ENCODE measurements around the gene NGRN. TPM values are rescaled to one million over a fixed set of nuclear protein-coding genes. Genes with fewer than 3 reads are reported as not detected.
"Not testable (repeated sequence)": the region's sequence is repeated elsewhere in the genome, so short reads cannot be mapped to it uniquely, and the experiment has no call there.

NGRN gene
- total RNA-seq, 2 experiments from 2014 or later, result 29.7 to 29.8 TPM

DNA sequence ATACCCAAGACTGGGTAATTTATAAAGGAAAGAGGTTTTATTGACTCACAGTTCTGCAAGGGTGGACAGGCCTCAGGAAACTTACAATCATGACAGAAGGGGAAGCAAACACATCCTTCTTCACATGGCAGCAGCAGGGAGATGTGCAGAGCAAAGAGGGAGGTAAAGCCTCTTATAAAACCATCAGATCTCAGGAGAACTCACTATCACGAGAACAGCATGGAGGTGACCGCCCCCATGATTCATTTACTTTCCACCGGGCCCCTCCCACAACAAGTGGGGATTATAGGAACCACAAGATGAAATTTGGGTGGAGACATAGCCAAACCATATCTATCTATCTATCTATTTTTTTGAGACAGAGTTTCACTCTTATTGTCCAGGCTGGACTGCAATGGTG, 26.1 kb upstream of the NGRN start:
- ChIA-PET POLR2A (no interaction called here), CTCF (no interaction called here)
- H3K9me3 Mint-ChIP-seq (ENCODE audit: insufficient read depth), result no peaks in the 10 kb centered on the region
- H3K27ac Mint-ChIP-seq, result no peak overlapping the region
- peaks cover 25% of the 10 kb centered on the region for H3K36me3 Mint-ChIP-seq (ENCODE audit: low read depth)
- DNase-seq (no peak), ATAC-seq (no peak)
- H3K27me3 Mint-ChIP-seq (ENCODE audit: low read depth), result no peaks in the 10 kb centered on the region
- peaks cover 18% of the 10 kb centered on the region for H3K4me1 Mint-ChIP-seq (ENCODE audit: low read depth)
- H3K4me3 Mint-ChIP-seq, result no peak overlapping the region

DNA sequence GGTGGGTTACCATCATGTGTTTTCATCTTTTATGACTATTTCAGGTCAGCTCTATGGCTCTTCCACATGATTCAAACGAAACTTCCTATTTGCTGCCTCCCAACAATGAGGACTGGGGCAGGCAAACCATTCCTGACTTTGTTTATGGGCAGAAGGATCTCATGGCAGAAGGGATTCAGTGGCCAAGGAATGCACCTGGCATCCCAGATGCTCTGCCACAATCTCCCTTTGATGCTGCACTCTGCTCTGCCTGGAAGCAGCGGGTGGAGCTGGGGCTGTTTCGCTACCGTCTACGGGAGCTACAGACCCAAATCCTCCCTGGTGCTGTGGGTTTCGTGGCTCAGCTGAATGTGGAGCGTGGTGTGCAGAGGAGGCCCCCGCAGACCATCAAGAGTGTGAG, 24.6 kb upstream of the NGRN start:
- H3K9me3 Mint-ChIP-seq (ENCODE audit: insufficient read depth), result no peaks in the 10 kb centered on the region
- POLR2A ChIA-PET, result no interaction called here
- no peak overlapping the region for H3K27ac Mint-ChIP-seq
- DNase-seq, result no peak
- peaks cover 9% of the 10 kb centered on the region for H3K4me1 Mint-ChIP-seq (ENCODE audit: low read depth)
- no peaks in the 10 kb centered on the region for H3K27me3 Mint-ChIP-seq (ENCODE audit: low read depth)
- H3K4me3 Mint-ChIP-seq, result no peak overlapping the region
- ATAC-seq, result no peak
- CTCF ChIA-PET, result interaction anchor here (0.5 kb wide), 1 partner anchor 1362 kb away, joined by 3 read pairs; no protein-coding TSS in a partner anchor
- H3K36me3 Mint-ChIP-seq (ENCODE audit: low read depth), result peaks cover 22% of the 10 kb centered on the region

DNA sequence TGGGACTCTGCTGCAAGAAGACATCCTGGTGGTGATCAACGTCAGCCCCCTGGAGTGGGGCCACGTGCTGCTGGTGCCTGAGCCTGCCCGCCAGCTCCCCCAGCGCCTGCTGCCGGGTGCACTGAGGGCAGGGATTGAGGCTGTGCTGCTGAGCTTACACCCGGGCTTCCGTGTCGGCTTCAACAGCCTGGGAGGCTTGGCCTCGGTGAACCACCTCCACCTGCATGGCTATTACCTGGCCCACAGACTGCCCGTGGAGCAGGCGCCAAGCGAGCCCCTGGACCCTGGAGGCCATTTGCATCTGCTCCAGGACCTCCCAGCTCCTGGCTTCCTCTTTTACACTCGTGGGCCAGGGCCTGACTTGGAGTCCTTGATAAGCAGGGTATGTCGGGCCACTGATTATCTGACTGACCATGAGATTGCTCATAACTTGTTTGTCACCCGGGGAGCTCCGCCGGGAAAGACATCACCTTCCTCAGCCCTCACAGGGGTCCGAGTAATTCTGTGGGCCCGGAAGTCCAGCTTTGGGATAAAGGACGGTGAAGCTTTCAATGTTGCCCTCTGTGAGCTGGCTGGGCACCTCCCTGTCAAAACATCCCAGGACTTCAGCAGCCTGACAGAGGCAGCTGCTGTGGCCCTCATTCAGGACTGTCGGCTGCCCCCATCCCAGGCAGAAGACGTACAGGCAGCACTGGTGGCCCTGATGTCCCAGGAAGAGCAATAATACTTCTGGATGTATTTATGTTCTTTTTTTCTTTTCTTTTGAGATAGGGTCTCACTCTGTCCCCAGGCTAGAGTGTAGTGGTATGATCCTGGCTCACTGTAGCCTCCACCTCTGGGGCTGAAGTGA, 23.9 kb upstream of the NGRN start:
- H3K9me3 Mint-ChIP-seq (ENCODE audit: insufficient read depth), result no peaks in the 10 kb centered on the region
- ATAC-seq (no peak), DNase-seq (no peak)
- peaks cover 16% of the 10 kb centered on the region for H3K36me3 Mint-ChIP-seq (ENCODE audit: low read depth)
- no peak overlapping the region for H3K4me3 Mint-ChIP-seq
- ChIA-PET POLR2A (interaction anchor here (1.0 kb wide), 1 partner anchor 15 kb away, joined by 3 read pairs; no protein-coding TSS in a partner anchor), CTCF (interaction anchor here (0.5 kb wide), 1 partner anchor 1363 kb away, joined by 3 read pairs; no protein-coding TSS in a partner anchor)
- peaks cover 9% of the 10 kb centered on the region for H3K4me1 Mint-ChIP-seq (ENCODE audit: low read depth)
- no peak overlapping the region for H3K27ac Mint-ChIP-seq
- H3K27me3 Mint-ChIP-seq (ENCODE audit: low read depth), result no peaks in the 10 kb centered on the region

DNA sequence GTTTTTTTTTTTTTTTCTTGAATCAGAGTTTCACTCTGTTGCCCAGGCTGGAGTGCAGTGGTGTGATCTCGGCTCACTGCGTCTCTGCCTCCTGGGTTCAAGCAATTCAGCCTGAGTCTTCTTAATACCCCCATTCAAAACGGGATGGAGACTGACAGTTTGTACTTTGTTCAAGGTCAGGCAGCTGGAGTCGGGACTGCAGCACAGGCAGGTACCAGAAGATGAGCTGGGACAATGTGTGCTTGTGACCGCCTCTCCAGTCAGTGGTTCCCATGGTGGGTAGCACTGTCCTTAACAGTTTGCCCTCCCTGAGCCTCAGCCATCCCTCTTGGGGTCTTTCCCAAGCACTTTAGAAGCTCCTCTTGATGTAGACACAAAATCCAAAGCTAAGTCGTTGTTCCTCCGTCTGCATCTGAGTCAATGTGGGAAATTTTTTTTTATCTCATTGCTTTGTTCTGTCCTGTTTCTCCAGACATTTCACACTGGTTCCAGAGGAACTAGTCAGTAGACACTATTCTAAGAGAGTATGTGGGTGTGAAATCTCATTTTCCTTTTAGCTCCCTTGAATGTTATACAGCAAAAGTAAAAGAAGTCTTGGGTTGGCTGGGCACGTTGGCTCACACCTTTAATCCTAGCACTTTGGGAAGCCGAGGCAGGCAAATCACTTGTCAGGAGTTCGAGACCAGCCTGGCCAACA, 21.4 kb upstream of the NGRN start:
- DNase-seq (no peak), ATAC-seq (no peak)
- Mint-ChIP-seq H3K27ac (no peak overlapping the region), H3K4me1 (ENCODE audit: low read depth) (peaks cover 9% of the 10 kb centered on the region), H3K4me3 (no peak overlapping the region), H3K9me3 (ENCODE audit: insufficient read depth) (no peaks in the 10 kb centered on the region), H3K27me3 (ENCODE audit: low read depth) (no peaks in the 10 kb centered on the region), H3K36me3 (ENCODE audit: low read depth) (peaks cover 7% of the 10 kb centered on the region)
- ChIA-PET CTCF (interaction anchor here (0.8 to 2.2 kb wide), 2 partner anchors 24 to 57 kb away, joined by 3 to 6 read pairs; no protein-coding TSS in a partner anchor), POLR2A (interaction anchor here (1.3 kb wide), 1 partner anchor 11 kb away, joined by 4 read pairs; the partner anchor contains the start of genes CIB1 and GDPGP1)

DNA sequence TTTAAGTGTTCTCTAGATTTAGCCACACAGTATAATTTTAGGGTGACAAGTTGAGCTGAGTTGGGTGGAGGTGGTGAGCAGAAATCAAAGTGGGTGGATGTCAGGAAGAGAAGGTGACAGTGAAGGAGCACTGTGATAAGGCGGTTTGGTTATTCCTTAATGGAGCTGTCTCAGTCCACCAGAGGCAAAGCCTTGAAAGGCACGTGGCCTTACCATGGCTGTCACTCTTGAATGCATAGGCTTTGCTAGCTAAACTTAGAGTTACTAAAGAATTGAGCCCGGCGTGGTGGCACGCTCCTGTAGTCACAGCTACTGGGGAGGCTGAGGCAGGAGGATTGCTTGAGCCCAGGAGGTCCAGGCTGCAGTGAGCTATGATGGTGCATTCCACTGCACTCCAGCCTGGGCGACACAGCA, 16.7 kb upstream of the NGRN start:
- peaks cover 16% of the 10 kb centered on the region for H3K4me1 Mint-ChIP-seq (ENCODE audit: low read depth)
- POLR2A ChIA-PET, result interaction anchor here (0.5 to 3.6 kb wide), 4 partner anchors 15 to 210 kb away, joined by 3 to 11 read pairs (median 6); partner anchors contain the start of genes CIB1, GDPGP1 and NGRN

DNA sequence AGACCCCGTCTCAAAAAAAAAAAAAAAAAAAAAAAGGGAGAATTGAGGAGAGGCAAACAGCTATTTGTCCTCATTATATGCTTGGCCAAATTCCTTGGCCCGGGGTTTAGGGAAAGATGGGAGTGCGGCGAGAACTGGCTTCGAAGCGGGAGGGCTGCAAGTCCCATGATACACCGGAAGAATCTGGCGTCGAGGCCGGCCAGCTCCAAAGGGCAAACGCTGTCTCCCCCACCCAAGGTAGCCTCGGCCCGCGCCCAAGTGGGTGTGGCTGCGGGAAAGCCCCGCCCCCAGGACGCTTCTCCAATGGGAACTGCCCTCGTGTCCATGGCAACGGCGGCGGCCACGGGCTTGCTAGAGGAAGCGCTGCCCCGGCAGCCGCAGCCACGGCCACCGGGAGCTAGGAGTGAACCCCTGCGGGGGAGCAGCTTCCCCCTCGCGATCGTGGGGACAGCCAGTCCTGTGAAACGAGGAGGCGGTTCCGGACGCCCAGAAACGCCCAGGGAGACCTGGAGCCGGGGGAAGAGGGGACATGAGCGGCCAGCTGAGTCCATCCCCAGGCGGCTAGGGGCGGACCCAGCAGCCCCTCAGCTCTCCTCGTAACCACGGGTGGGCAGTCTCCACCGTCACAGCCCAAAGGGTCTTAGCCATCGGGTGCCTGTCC, 16.1 kb upstream of the NGRN start, which contains the start of gene TTLL13:
Gene TTLL13, plus strand, starts transcription at position 354 of the 661 bp plus-strand sequence. CDS start 1,075 bp downstream, outside the sequence.
- POLR2A ChIA-PET, result interaction anchor here (0.5 to 3.6 kb wide), 4 partner anchors 16 to 209 kb away, joined by 3 to 11 read pairs (median 6); partner anchors contain the start of genes CIB1, GDPGP1 and NGRN
- Mint-ChIP-seq H3K27me3 (ENCODE audit: low read depth) (peaks cover 3% of the 10 kb centered on the region), H3K4me3 (peak within 1 kb of the TSS; percentile 65), H3K4me1 (ENCODE audit: low read depth) (peaks cover 16% of the 10 kb centered on the region), H3K36me3 (ENCODE audit: low read depth) (no peaks in the 10 kb centered on the region), H3K9me3 (ENCODE audit: insufficient read depth) (no peaks in the 10 kb centered on the region), H3K27ac (no peak within 1 kb of the TSS)
- peak; percentile 81 for ATAC-seq
- peak; percentile 71 for DNase-seq
- CTCF ChIA-PET, result interaction anchor here (0.8 to 1.7 kb wide), 6 partner anchors 11 to 107 kb away, joined by 3 to 6 read pairs (median 3); partner anchors contain the start of genes CIB1 and GDPGP1

More for the DNA sequence above, 16.7 kb upstream of the NGRN start:
- no peak for DNase-seq
- no peaks in the 10 kb centered on the region for H3K9me3 Mint-ChIP-seq (ENCODE audit: insufficient read depth)
- H3K27ac Mint-ChIP-seq, result no peak overlapping the region
- ATAC-seq, result no peak
- H3K4me3 Mint-ChIP-seq, result peak overlapping the region; percentile 65
- peaks cover 3% of the 10 kb centered on the region for H3K27me3 Mint-ChIP-seq (ENCODE audit: low read depth)
- CTCF ChIA-PET, result interaction anchor here (0.8 to 1.7 kb wide), 6 partner anchors 11 to 106 kb away, joined by 3 to 6 read pairs (median 3); no protein-coding TSS in a partner anchor
- H3K36me3 Mint-ChIP-seq (ENCODE audit: low read depth), result no peaks in the 10 kb centered on the region

DNA sequence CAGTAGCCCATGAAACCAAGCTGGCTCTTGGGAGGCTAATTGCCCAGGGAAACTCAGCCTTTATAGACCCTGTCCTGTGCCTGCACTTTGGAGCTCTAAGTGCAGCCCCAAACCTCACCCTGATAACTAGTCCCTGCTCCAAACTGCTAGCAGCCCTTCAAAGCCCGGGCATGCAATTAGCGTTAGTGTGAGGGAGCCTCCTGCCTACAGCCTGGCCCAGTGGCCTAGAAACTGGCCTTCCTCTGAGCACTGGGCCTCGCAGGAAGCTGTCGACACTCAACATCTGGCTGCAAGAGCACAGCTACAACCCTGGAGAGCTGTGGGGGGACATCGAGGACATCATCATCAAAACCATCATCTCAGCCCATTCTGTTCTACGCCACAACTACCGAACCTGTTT, 7.7 kb upstream of the NGRN start:
- Mint-ChIP-seq H3K4me1 (ENCODE audit: low read depth) (peaks cover 6% of the 10 kb centered on the region), H3K9me3 (ENCODE audit: insufficient read depth) (no peaks in the 10 kb centered on the region), H3K4me3 (no peak overlapping the region), H3K27me3 (ENCODE audit: low read depth) (no peaks in the 10 kb centered on the region), H3K36me3 (ENCODE audit: low read depth) (no peaks in the 10 kb centered on the region), H3K27ac (no peak overlapping the region)
- POLR2A ChIA-PET, result no interaction called here
- no peak for DNase-seq
- CTCF ChIA-PET, result interaction anchor here (0.9 kb wide), 1 partner anchor 35 kb away, joined by 3 read pairs; no protein-coding TSS in a partner anchor
- ATAC-seq, result no peak

DNA sequence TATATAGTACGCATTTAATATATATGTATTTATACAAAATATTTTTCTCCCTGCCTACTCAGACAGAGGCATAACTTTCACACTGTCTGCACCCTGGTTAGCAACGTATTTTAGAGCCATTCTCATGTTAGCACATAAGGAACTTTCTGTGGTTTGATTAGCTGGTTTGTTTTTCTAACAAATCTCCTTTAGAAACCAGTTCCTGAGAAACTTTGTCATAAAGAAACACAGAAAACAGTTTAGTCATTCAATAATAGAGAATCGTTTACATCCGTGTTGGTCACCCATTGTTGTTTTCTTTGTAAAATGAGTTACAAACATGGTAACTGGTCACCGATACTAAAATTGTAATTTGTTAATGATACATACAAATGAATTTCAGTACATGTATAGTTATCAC, 5.9 kb upstream of the NGRN start:
- ATAC-seq (no peak), DNase-seq (no peak)
- CTCF ChIA-PET, result interaction anchor here (1.5 kb wide), 1 partner anchor 60 kb away, joined by 4 read pairs; no protein-coding TSS in a partner anchor
- no peaks in the 10 kb centered on the region for H3K27me3 Mint-ChIP-seq (ENCODE audit: low read depth)
- no peak overlapping the region for H3K27ac Mint-ChIP-seq
- peaks cover 15% of the 10 kb centered on the region for H3K4me1 Mint-ChIP-seq (ENCODE audit: low read depth)
- POLR2A ChIA-PET, result no interaction called here
- no peak overlapping the region for H3K4me3 Mint-ChIP-seq
- H3K36me3 Mint-ChIP-seq (ENCODE audit: low read depth), result no peaks in the 10 kb centered on the region
- H3K9me3 Mint-ChIP-seq (ENCODE audit: insufficient read depth), result no peaks in the 10 kb centered on the region

DNA sequence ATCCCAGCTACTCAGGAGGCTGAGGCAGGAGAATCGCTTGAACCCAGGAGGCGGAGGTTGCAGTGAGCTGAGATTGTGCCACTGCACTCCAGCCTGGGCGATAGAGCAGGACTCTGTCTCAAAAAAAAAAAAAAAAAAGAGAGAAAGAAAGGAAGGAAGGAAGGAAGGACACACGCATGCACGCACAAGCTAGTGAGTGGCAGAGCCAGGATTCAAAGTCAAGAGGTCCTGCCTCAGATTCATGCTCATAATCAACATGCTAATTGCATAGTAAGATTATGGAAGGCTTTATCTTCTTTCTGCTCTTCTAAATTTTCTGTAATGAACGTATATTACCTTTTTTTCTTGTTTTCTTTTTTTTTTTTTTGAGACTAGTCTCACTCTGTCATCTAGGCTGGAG, 4.7 kb upstream of the NGRN start:
- not testable (repeated sequence) for H3K27ac Mint-ChIP-seq

DNA sequence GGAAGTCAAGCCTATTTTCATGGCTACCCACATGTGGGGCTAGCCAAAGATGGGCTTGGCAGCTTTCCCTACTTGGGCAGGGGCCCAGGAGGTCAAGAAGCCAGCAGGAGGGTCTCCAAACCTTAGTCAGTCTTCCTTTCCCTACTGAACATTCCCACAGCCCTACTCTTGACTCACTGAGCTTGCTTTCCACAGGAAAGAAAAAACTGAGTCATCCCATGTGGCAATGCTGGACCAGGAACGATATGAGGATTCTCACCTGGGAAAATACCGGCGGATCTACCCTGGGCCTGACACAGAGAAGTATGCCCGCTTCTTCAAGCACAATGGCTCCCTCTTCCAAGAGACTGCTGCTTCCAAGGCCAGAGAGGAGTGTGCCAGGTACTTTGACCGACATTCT, 3.7 kb upstream of the NGRN start:
- no peaks in the 10 kb centered on the region for H3K9me3 Mint-ChIP-seq (ENCODE audit: insufficient read depth)
- ChIA-PET CTCF (interaction anchor here (1.2 to 1.3 kb wide), 2 partner anchors 18 to 25 kb away, joined by 3 read pairs; no protein-coding TSS in a partner anchor), POLR2A (interaction anchor here (2.6 kb wide), 1 partner anchor 28 kb away, joined by 18 read pairs; the partner anchor contains the start of genes CIB1 and GDPGP1)
- H3K4me3 Mint-ChIP-seq, result no peak overlapping the region
- H3K27me3 Mint-ChIP-seq (ENCODE audit: low read depth), result no peaks in the 10 kb centered on the region
- no peak overlapping the region for H3K27ac Mint-ChIP-seq
- no peak for ATAC-seq
- no peak for DNase-seq
- H3K4me1 Mint-ChIP-seq (ENCODE audit: low read depth), result peaks cover 22% of the 10 kb centered on the region
- peaks cover 2% of the 10 kb centered on the region for H3K36me3 Mint-ChIP-seq (ENCODE audit: low read depth)

More for the DNA sequence above, 4.7 kb upstream of the NGRN start:
- H3K4me1 Mint-ChIP-seq (ENCODE audit: low read depth), result peaks cover 21% of the 10 kb centered on the region
- POLR2A ChIA-PET; H3K36me3 Mint-ChIP-seq (ENCODE audit: low read depth); H3K9me3 Mint-ChIP-seq (ENCODE audit: insufficient read depth); ATAC-seq; H3K27me3 Mint-ChIP-seq (ENCODE audit: low read depth); H3K4me3 Mint-ChIP-seq; CTCF ChIA-PET; DNase-seq: not testable (repeated sequence)

DNA sequence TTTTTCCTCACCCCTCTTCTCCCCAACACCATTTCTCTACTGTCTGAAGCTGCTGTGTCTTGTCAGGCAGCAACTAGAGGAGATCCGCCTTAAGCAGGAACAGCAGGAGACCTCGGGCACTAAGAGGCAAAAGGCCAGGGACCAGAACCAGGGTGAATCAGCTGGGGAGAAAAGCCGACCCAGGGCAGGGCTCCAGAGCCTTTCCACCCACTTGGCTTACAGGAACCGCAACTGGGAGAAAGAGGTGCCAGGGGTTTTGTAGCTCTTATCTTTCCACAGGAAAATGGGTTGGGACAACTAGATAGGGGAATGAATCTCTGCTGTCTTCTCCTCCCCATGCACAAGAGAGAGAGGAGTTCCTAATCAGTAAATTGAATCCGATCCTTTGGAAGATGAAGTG, 3.0 kb upstream of the NGRN start:
- Mint-ChIP-seq H3K4me3 (no peak overlapping the region), H3K36me3 (ENCODE audit: low read depth) (peaks cover 8% of the 10 kb centered on the region), H3K4me1 (ENCODE audit: low read depth) (peaks cover 27% of the 10 kb centered on the region), H3K27ac (no peak overlapping the region), H3K27me3 (ENCODE audit: low read depth) (no peaks in the 10 kb centered on the region), H3K9me3 (ENCODE audit: insufficient read depth) (no peaks in the 10 kb centered on the region)
- CTCF ChIA-PET, result interaction anchor here (1.3 kb wide), 1 partner anchor 24 kb away, joined by 3 read pairs; no protein-coding TSS in a partner anchor
- DNase-seq (no peak), ATAC-seq (no peak)
- POLR2A ChIA-PET, result interaction anchor here (0.5 to 2.6 kb wide), 2 partner anchors 29 to 266 kb away, joined by 3 to 18 read pairs; partner anchors contain the start of genes CIB1 and GDPGP1
